Measurements from ENCODE around the gene HCFC1.

GRCh38 chrX:153927672-153927921, 44.0 kb downstream of the HCFC1 start:
- TF ChIP-seq CEBPB (IDR thresholded peaks at IDR 0.05; ENCODE audit: low read depth, low read length) (no peak), CTCF (IDR thresholded peaks at IDR 0.05; ENCODE audit: control extremely low read depth in 1 of 3, insufficient read depth in 1 of 3, low read depth in 1 of 3, low read length in 3 of 3) (no peak), BACH1 (IDR thresholded peaks at IDR 0.05; ENCODE audit: low read length) (no peak), SAP30 (IDR thresholded peaks at IDR 0.05; ENCODE audit: insufficient read depth, insufficient replicate concordance, low read length) (no peak), BRCA1 (IDR thresholded peaks at IDR 0.05; ENCODE audit: low read depth, low read length) (no peak), CBX8 (IDR thresholded peaks at IDR 0.05; ENCODE audit: borderline replicate concordance, low read depth, low read length) (no peak), EZH2 (IDR thresholded peaks at IDR 0.05; ENCODE audit: low read depth, low read length, severe bottlenecking) (no peak), TAF7 (optimal IDR thresholded peaks at IDR 0.05; ENCODE audit: borderline replicate concordance, low read depth, low read length) (no peak), EP300 (IDR thresholded peaks at IDR 0.05; ENCODE audit: borderline replicate concordance in 1 of 2, low read depth in 2 of 2, low read length in 2 of 2) (no peak), JUND (IDR thresholded peaks at IDR 0.05; ENCODE audit: low read length) (no peak), BCL11A (IDR thresholded peaks at IDR 0.05; ENCODE audit: low read depth in 2 of 2, low read length in 2 of 2) (no peak), HDAC6 (IDR thresholded peaks at IDR 0.05; ENCODE audit: low read depth, low read length) (no peak)
